Lower leg skin (tissue), 4 donors: ENCODE results near the gene DUSP23. TPM values are rescaled to one million over a fixed set of nuclear protein-coding genes. Genes with fewer than 3 reads are reported as not detected.

Experiments
- DNase-seq, 2 donors: peaks; one replicate each; pipeline ENCODE4 v3.0.0-alpha.2; 2019; ENCODE audit warnings: low spot score in 2 of 2
- H3K4me3 ChIP-seq: fragments of 200-600 bp; sonication (generic); 2 replicates; pipeline ENCODE4 v1.5.1; 2017; ENCODE audit warnings: mild to moderate bottlenecking, low read depth; ENCODE audit not compliant: poor library complexity, severe bottlenecking
- CTCF ChIP-seq, 3 donors: fragments of 450-650 bp; IDR thresholded peaks; one replicate each; pipeline ENCODE4 v1.5.1; 2016; ENCODE audit warnings: antibody characterized with exemption in 3 of 3, mild to moderate bottlenecking in 3 of 3, moderate library complexity in 2 of 3
- POLR2A ChIP-seq, 2 donors: fragments of 450-650 bp; IDR thresholded peaks; one replicate each; pipeline ENCODE4 v1.6.1; 2016 to 2017; ENCODE audit warnings: antibody characterized with exemption in 2 of 2, mild to moderate bottlenecking in 1 of 2, moderate library complexity in 1 of 2
- WGBS, 2 donors: methylation state at CpG; one replicate each; pipeline ENCODE4 v1.1.5; 2018; 5-methylcytosine and 5-hydroxymethylcytosine counted together
- intact Hi-C: fragments of 100-400 bp; cut with DNase I; formaldehyde crosslinking; loops from one replicate; pipeline ENCODE4 v1.15.0; 2023; ENCODE audit warnings: low total_unique reads
- total RNA-seq, 4 donors: library from RNA; depleted of rRNA; stranded (reverse); fragments of >200 nt; gene quantifications; one replicate each; pipeline ENCODE4 v1.1.0, GENCODE V29; 2016

DUSP23 gene
- total RNA-seq, 4 donors from 2014 or later, result 68.2 to 167 (median 90.7) TPM

GRCh38 chr1:159756397-159756796, 24.4 kb upstream of the DUSP23 start:
- intact Hi-C loops, result no loop called here
- no peak overlapping the region for H3K4me3 ChIP-seq
- DNase-seq, result peak in 1 of 2 donors; percentile 21
- no peak for TF ChIP-seq POLR2A (IDR thresholded peaks at IDR 0.05)
- TF ChIP-seq CTCF (IDR thresholded peaks at IDR 0.05), result no peak

GRCh38 chr1:159763686-159764085, 17.1 kb upstream of the DUSP23 start:
- no peak for TF ChIP-seq POLR2A (IDR thresholded peaks at IDR 0.05)
- TF ChIP-seq CTCF (IDR thresholded peaks at IDR 0.05), result no peak
- H3K4me3 ChIP-seq, result no peak overlapping the region
- intact Hi-C loops, result no loop called here
- DNase-seq, result no peak
- WGBS, 2 donors, result 30 to 38% methylated on average over 1 of the region's 1 CpG

- WGBS, 2 donors, result 75 to 81% methylated on average over 3 of the region's 3 CpGs
- intact Hi-C loops, result no loop called here
- TF ChIP-seq CTCF (IDR thresholded peaks at IDR 0.05) (no peak), POLR2A (IDR thresholded peaks at IDR 0.05) (no peak)
- no peak for DNase-seq
- H3K4me3 ChIP-seq, result no peak overlapping the region
These were observed 15.0 kb upstream of the DUSP23 start for GRCh38 chr1:159765806-159766205.

- no peak overlapping the region for H3K4me3 ChIP-seq
- TF ChIP-seq POLR2A (IDR thresholded peaks at IDR 0.05) (no peak), CTCF (IDR thresholded peaks at IDR 0.05) (no peak)
- WGBS, 2 donors, result 94 to 100% methylated on average over 2 of the region's 2 CpGs
- no peak for DNase-seq
- intact Hi-C loops, result no loop called here
These were observed 9.5 kb upstream of the DUSP23 start for GRCh38 chr1:159771127-159771895.

GRCh38 chr1:159774465-159774864, 6.3 kb upstream of the DUSP23 start:
- no peak for DNase-seq
- intact Hi-C loops, result no loop called here
- no peak overlapping the region for H3K4me3 ChIP-seq
- WGBS, 2 donors, result 76 to 80% methylated on average over 2 of the region's 2 CpGs
- TF ChIP-seq CTCF (IDR thresholded peaks at IDR 0.05), result no peak
- no peak for TF ChIP-seq POLR2A (IDR thresholded peaks at IDR 0.05)

- TF ChIP-seq CTCF (IDR thresholded peaks at IDR 0.05) (no peak), POLR2A (IDR thresholded peaks at IDR 0.05) (no peak)
- DNase-seq, result peak in 1 of 2 donors; percentile 5
- no peak overlapping the region for H3K4me3 ChIP-seq
- intact Hi-C loops, result no loop called here
- WGBS, 2 donors, result 79 to 82% methylated on average over 2 of the region's 2 CpGs
These were observed 5.0 kb upstream of the DUSP23 start for GRCh38 chr1:159775716-159776115.
